Measurements from ENCODE around the gene ADPRH.
"Not testable (repeated sequence)": the region's sequence is repeated elsewhere in the genome, so short reads cannot be mapped to it uniquely, and the experiment has no call there.

ADPRH gene

GRCh38 chr3:119560160-119560559, 19.1 kb upstream of the ADPRH start:
- DNase-seq, result no peak

DNA sequence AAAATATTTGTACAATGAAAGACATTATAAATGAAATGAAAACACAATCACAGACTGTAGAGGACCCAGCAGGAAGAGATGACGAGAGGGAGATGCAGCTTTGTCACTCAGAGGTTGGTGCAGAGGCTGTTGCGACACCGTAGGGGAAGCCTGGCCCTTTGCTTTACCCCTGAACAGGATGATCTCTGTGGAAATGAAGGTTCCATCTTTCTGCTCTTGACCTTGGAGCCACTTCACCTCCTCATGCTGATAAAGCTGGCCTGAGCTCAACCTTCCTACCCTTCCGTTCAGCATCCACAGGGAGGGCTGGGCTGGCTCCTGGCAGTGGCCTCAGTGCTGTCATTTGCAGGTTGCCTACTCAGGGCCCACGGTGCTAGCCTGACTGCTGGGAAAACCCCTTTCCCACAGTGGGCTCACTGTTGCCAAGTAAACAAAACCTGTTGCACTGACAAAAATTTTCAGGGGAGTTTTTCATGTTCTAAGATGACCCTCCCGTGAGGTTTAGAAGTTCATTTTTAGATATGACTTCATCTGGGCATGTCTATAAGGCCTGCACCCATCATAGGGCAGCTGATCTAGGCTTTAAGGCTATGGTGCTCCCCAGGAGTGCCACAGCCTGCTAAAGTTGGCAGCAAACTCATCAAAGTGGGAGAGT, 16.9 kb upstream of the ADPRH start:
- DNase-seq, result no peak

DNA sequence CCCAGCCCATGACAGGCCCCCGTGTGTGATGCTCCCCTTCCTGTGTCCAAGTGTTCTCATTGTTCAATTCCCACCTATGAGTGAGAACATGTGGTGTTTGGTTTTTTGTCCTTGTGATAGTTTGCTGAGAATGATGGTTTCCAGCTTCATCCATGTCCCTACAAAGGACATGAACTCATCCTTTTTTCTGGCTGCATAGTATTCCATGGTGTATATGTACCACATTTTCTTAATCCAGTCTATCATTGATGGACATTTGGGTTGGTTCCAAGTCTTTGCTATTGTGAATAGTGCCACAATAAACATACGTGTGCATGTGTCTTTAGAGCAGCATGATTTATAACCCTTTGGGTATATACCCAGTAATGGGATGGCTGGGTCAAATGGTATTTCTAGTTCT, 16.0 kb upstream of the ADPRH start:
- DNase-seq, result not testable (repeated sequence)

DNA sequence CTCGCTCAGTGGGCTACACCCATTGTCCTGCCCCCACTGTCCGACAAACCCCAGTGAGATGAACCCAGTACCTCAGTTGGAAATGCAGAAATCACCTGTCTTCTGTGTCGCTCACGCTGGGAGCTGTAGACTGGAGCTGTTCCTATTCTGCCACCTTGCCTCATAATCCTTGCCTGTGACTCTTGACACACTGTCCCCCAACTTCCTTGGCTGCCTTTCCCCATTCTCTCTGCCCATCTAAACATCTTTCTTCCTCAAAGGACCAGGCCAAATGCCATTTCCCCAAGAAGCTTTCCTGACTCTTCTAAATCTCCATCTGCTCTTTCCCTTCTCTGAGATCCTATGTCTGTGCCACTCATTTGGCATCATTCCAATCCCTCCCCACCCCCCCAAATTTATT, 10.1 kb upstream of the ADPRH start:
- no peak for DNase-seq

DNA sequence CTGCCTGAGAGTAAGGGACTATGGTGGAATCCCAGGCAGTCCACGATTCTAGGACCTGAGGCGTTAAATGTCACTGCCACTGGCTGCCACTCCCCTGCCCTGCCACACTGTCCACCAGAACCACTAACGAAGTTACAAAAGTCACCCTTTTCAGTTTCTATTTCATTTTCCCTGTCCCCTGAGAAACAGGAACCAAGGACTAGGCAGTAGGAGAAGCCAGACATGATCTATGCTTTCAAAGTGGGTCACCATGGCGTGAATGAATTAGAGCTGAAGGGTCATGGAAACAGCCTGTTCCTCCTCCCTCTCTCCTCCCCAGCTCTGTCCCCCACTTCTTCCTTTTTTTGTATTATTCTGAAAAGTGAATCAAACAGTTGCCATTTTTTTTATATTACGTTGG, 9.1 kb upstream of the ADPRH start:
- DNase-seq, result no peak

- DNase-seq, result no peak
Observed at GRCh38 chr3:119571230-119571629, 8.1 kb upstream of the ADPRH start.

DNA sequence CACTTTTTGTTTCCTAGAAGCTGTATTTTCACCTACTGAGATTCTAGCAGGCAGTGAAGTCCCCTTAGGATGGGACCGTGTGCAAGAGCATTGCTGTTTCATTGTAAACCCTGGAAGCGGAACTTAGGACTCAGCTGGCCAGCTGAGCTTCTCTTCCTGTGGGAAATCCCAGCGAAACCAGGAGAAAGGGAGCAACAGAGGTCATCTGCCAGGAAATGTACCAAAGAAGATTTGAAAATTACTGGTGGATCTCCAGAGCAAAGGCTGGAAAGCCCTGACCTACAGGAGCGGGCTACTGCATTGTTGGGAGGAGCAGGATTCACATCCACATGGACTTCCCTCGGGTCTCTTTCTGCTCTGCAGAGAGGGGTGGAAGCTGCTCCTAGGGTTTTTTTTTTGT, 7.6 kb upstream of the ADPRH start:
- DNase-seq, result no peak

DNA sequence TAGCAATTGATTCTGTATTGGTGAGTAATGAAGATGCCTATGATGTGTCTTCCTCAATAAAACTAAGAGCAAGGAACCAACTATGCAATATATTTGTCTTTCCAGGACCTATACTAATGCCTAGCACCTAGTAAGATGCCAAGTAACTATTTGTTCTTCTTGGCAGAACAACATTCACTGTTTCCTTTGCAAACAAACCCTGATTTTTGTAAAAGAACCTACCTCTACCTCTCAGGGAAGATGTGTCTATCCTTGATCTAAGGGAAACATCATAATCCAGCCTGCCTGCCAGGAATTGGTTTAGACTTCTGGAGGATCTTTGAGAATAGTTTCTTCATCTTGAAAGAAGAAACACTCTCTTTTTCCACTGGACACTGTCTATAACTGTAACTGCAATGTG, 3.8 kb upstream of the ADPRH start:
- DNase-seq, result no peak

GRCh38 chr3:119580067-119580760, 922 bp downstream of the ADPRH start:
- DNase-seq, result peak in 1 of 2 experiments; percentile 3

DNA sequence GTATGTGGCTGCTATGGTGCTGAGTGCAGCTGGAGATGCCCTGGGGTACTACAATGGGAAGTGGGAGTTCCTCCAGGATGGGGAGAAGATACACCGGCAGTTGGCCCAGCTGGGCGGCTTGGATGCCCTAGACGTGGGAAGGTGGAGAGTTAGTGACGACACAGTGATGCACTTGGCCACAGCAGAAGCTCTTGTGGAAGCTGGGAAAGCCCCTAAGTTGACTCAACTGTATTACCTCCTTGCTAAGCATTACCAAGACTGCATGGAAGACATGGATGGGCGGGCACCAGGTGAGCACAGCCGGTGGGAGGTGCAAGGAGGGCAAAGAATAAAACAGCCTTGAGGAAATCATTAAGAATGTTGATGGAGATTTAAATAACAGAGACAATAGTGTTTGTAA, 2.9 kb downstream of the ADPRH start:
- DNase-seq, result no peak

- no peak for DNase-seq
Observed at GRCh38 chr3:119585208-119585607, 5.9 kb downstream of the ADPRH start.

DNA sequence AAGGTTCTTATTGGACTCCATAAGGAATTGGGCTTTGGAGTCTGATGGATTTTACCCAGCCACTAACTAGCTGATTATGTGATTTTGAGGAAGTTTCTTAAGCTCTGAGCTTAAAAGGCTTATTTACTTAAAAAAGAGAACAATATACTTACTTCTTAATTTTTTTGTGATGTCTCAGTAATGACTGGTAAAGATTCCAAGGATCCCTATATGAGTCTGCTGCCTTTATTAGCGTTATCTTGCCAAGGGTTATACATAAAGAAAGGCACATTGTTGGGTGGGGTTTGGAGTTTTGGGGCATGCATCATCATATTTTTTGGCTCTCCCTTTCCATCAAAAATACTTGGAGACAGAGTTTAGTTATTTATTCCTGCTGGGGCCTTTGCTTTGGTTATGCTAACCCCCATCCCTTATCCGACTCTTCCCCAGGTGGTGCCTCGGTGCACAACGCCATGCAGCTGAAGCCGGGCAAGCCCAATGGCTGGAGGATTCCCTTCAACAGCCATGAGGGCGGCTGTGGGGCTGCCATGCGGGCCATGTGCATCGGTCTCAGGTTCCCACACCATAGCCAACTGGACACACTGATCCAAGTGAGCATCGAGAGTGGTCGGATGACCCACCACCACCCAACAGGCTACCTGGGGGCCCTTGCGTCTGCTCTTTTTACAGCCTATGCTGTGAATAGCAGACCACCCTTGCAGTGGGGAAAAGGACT, 6.7 kb downstream of the ADPRH start:
- no peak for DNase-seq

DNA sequence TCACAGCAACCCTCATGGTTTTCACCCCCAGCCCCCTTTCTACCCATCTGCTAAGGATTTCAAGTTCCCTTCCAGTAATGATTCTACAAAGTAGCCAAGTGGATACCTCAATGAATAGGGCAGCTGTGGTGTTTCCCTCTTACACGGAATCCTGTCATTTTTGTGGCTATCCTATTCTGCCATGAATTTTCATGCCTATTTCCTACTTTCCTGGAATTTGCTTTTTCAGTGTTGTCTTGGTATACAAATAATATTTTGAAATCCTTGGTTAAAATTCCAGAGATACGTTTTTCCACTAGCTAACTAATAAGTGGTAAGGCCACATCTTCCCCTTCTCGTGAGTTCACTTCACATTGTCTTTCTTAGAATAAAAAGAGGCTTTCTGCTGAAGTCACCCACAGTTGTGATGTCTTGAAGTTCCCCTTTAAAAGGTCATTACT, 7.5 kb downstream of the ADPRH start:
- no peak for DNase-seq

DNA sequence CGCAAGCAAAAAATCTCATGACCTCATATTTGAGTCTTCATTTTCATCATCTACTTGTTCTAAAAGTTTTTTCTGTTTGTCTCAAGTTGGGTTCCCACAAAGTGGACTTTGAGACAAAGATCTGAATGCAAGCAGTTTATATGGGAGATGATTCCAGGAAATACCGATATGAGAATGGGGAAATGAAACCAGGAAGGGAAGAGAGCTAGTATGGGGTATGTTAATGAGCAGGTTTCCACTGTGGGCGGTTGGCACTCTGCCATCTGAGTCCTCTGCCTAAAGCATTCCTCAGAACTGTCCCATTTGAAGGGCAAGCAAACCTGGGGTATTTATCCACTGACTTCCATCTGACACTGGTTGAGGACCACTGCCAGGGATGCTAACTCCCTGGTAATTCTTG, 8.8 kb downstream of the ADPRH start:
- no peak for DNase-seq

- no peak for DNase-seq
Observed at GRCh38 chr3:119589102-119589773, 9.9 kb downstream of the ADPRH start.

DNA sequence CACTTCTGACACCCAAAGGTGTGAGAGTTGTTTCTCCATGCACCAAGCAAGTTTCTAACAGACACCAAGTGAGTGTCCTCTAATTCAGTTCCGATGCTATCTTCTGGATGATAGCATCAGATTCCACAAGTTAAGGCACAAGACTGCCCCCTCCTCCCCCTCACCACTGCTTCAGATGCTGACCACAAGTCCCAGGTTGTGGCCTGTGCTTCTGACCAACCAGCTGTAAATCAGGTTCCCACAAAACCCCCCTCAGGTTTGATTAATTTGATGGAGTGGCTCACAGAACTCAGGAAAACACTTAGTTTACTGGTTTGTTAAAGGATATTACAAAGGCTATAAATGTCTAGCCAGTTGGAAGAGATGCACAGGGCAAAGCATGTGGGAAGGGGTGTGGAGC, 11.4 kb downstream of the ADPRH start:
- DNase-seq, result no peak

DNA sequence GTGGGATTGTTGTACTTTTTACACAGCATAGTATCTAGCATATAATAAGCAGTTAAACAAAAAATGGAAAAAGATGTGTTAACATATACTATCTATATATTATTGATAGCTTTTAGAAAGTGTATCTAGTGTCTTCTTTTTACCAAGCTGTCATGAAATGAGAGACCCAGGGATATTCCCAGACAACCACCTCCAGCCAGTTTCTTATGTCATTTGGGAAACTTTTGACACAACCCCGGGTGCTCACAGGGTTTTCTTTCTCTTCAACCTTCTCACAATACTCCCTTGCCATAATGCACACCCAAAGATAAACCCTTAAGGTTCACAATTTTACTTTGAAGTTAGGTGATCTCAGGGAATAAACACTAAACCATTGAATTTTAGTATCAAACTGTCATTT, 13.6 kb downstream of the ADPRH start:
- DNase-seq, result no peak

- DNase-seq, result no peak
Observed at GRCh38 chr3:119594066-119594465, 14.8 kb downstream of the ADPRH start.

DNA sequence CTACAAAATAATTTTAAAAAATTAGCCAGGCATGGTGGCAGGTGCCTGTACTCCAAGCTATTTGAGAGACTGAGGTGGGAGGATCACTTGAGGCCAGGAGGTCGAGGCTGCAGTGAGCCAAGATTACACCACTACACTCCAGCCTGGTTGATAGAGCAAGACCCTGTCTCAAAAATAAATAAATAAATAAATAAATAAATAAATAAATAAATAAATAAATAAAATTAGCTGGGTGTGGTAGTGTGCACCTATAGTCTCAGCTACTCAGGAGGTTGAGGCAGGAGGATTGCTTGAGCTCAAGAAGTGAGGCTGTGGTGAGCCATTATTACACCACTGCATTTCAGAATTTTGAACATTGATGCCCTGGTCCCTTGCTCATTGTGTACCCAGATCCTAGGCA, 15.6 kb downstream of the ADPRH start:
- DNase-seq, result not testable (repeated sequence)

DNA sequence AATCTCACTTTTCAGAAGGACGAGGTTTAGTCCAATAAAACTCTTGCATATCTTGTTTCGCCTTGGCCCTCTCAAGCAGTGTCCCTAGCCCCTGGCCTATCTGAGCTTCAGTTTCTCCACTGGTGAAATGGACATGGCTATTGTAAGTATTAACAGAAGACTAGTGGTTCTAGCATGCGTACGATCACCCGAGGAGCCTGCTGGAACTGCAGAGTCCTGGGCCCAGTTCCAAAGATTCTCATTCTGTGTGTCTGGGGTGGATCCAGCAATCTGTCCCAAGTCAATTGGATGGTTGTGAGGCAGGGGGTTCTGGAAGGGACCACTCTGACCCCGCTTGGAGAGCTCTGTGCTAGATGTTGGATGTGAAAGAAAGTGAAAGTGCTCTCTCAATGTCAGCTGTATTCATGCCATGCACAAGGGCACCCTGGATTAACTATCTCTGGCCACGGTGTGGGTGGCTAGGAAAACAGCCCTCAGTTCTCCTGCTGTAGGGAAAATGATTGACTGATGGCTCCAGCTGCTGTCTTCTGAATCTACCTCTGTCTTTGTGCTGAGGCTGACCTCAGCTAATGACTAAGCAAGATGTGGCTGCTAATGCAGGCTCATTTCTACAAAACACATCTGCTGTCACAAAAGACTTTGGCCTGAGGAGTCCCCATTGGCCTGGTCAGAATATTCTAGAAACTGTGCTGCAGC, 16.5 kb downstream of the ADPRH start:
- DNase-seq, result no peak

GRCh38 chr3:119596398-119596797, 17.1 kb downstream of the ADPRH start:
- no peak for DNase-seq

DNA sequence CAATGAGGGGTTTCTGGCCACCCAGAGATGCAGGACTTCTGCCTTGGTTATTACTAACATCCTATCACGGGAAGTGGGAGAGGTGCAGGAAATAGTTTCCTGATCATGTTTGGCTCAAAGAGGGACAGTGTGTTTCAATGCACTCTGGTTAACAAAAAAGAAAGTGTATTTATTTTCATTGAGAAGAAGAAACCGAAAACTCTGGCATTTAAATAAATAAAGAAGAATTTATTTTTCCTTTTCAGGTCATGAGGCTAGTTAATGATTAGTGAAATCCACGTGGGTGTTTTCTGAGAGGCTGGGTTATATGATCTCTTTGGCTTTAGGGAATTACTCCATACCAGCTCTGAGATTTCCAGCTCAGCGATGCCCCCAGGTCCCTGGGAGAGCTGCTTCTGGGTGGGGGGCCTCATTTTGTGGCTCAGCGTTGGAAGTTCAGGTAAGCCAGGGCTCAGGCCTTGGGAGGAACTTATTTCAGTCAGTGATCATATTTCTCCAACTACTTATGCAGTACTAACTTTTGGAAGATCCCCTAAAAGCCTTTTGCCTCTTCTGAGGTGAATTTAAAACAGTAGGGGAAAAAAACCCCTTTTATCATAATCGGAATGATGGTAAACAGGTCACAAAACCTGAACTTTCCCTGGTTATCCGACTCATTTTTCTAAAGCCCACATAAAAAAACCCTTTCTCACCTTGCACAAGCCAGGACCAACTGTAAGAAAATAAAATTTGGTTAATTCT, 18.4 kb downstream of the ADPRH start, which contains the start of gene PLA1A:
PLA1A (plus strand) TSS at position 338 of the 741 bp plus-strand sequence; CDS start at position 367, 29 bp downstream.
- DNase-seq, result no peak

All from NCI-H1930 (cell line).